Karpas-422 (cell line): ENCODE data around the gene CDC6. TPM values are rescaled to one million over a fixed set of nuclear protein-coding genes. Genes with fewer than 3 reads are reported as not detected.

Source experiments
- DNase-seq: peaks from one replicate; pipeline ENCODE4 v3.0.0-alpha.2; 2015
- H2AFZ ChIP-seq: fragments of 200-600 bp; sonication (generic); 2 replicates; pipeline ENCODE4 v1.6.1; 2014; ENCODE audit warnings: antibody characterized with exemption, low read length, mixed read lengths
- H3K27ac ChIP-seq: fragments of 200-600 bp; sonication (generic); 2 replicates; pipeline ENCODE4 v1.5.1; 2014; ENCODE audit warnings: mild to moderate bottlenecking, low read length, moderate library complexity
- H3K27me3 ChIP-seq: fragments of 200-600 bp; sonication (generic); 2 replicates; pipeline ENCODE4 v1.6.1; 2014; ENCODE audit warnings: low read length, mixed read lengths
- H3K36me3 ChIP-seq: fragments of 200-600 bp; sonication (generic); 2 replicates; pipeline ENCODE4 v1.6.1; 2014; ENCODE audit warnings: low read length, mixed read lengths; ENCODE audit not compliant: insufficient read depth
- H3K4me1 ChIP-seq: fragments of 200-600 bp; sonication (generic); 2 replicates; pipeline ENCODE4 v1.6.1; 2014; ENCODE audit warnings: mild to moderate bottlenecking, low read length, mixed read lengths
- H3K4me2 ChIP-seq: fragments of 200-600 bp; sonication (generic); 2 replicates; pipeline ENCODE4 v1.6.1; 2014; ENCODE audit warnings: low read length, low read depth, mild to moderate bottlenecking; ENCODE audit not compliant: poor library complexity, severe bottlenecking
- H3K4me3 ChIP-seq: fragments of 200-600 bp; sonication (generic); 2 replicates; pipeline ENCODE4 v1.5.1; 2014; ENCODE audit warnings: mild to moderate bottlenecking, antibody characterized with exemption, low read length, mixed read lengths
- H3K79me2 ChIP-seq: fragments of 200-600 bp; sonication (generic); 2 replicates; pipeline ENCODE4 v1.6.1; 2014; ENCODE audit warnings: mild to moderate bottlenecking, low read length, mixed read lengths
- H3K9ac ChIP-seq: fragments of 200-600 bp; sonication (generic); 2 replicates; pipeline ENCODE4 v1.6.0; 2014; ENCODE audit warnings: low read length
- H3K9me2 ChIP-seq: fragments of 200-600 bp; sonication (generic), shearing (Covaris generic); replicated peaks from 2 replicates; pipeline ENCODE4 v1.6.0; 2014; ENCODE audit warnings: mild to moderate bottlenecking, low read length, moderate library complexity; ENCODE audit not compliant: insufficient read depth
- H3K9me3 ChIP-seq: fragments of 300-700, 200-600 bp; sonication (generic); 2 replicates; pipeline ENCODE4 v1.6.1; 2014; ENCODE audit warnings: low read length, mixed read lengths
- H4K20me1 ChIP-seq: fragments of 200-600 bp; sonication (generic); 2 replicates; pipeline ENCODE4 v1.6.1; 2014; ENCODE audit warnings: mild to moderate bottlenecking, antibody characterized with exemption, low read length, low read depth; ENCODE audit not compliant: insufficient read depth
- total RNA-seq: library from RNA; depleted of rRNA; stranded (reverse); fragments of >200 nt; shearing (Covaris generic); gene quantifications from 2 replicates; pipeline ENCODE4 v1.2.3, GENCODE V29; 2014; ENCODE audit warnings: low replicate concordance; rRNA removed

CDC6 gene
- 14.6 and 16.4 TPM in 2 replicates for total RNA-seq

- Histone ChIP-seq H3K9me2 (no peaks in the 10 kb centered on the region), H3K79me2 (peaks cover 35% of the 10 kb centered on the region), H2AFZ (no peak within 1 kb of the TSS), H3K9me3 (no peaks in the 10 kb centered on the region), H3K36me3 (peaks cover 22% of the 10 kb centered on the region), H3K27ac (peak within 1 kb of the TSS; percentile 83), H4K20me1 (no peaks in the 10 kb centered on the region), H3K4me3 (peak within 1 kb of the TSS; percentile 92), H3K9ac (peak within 1 kb of the TSS; percentile 87), H3K4me1 (peaks cover 30% of the 10 kb centered on the region), H3K27me3 (no peaks in the 10 kb centered on the region), H3K4me2 (peak within 1 kb of the TSS; percentile 79)
- DNase-seq: peak; percentile 99
Observed at GRCh38 chr17:40287494-40288369, at the start of gene CDC6. CDC6 (plus strand) TSS chr17:40287879; CDS start chr17:40289421, 1,542 bp downstream.

- no peak overlapping the region for H3K9ac ChIP-seq
- H3K4me3 ChIP-seq: no peak overlapping the region
- no peak overlapping the region for H3K4me2 ChIP-seq
- H3K27me3 ChIP-seq: no peaks in the 10 kb centered on the region
- H4K20me1 ChIP-seq: no peaks in the 10 kb centered on the region
- no peaks in the 10 kb centered on the region for H3K36me3 ChIP-seq
- H3K4me1 ChIP-seq: peaks cover 21% of the 10 kb centered on the region
- H2AFZ ChIP-seq: no peak overlapping the region
- H3K9me2 ChIP-seq: no peaks in the 10 kb centered on the region
- no peak overlapping the region for H3K27ac ChIP-seq
- peaks cover 75% of the 10 kb centered on the region for H3K79me2 ChIP-seq
- no peak for DNase-seq
- no peaks in the 10 kb centered on the region for H3K9me3 ChIP-seq
Observed at GRCh38 chr17:40241252-40241834, 46.3 kb upstream of the CDC6 start.

GRCh38 chr17:40242774-40243173 is 44.9 kb upstream of the CDC6 start:
- Histone ChIP-seq H3K4me3 (no peak overlapping the region), H3K9ac (no peak overlapping the region), H3K4me1 (peaks cover 22% of the 10 kb centered on the region), H3K9me3 (no peaks in the 10 kb centered on the region), H4K20me1 (no peaks in the 10 kb centered on the region), H3K9me2 (no peaks in the 10 kb centered on the region), H3K27ac (no peak overlapping the region), H3K27me3 (no peaks in the 10 kb centered on the region), H3K4me2 (no peak overlapping the region), H3K36me3 (no peaks in the 10 kb centered on the region), H3K79me2 (peaks cover 73% of the 10 kb centered on the region), H2AFZ (no peak overlapping the region)
- DNase-seq: no peak

- peaks cover 29% of the 10 kb centered on the region for H3K4me1 ChIP-seq
- peaks cover 77% of the 10 kb centered on the region for H3K79me2 ChIP-seq
- H3K9me2 ChIP-seq: no peaks in the 10 kb centered on the region
- no peak overlapping the region for H3K4me2 ChIP-seq
- H4K20me1 ChIP-seq: no peaks in the 10 kb centered on the region
- no peak overlapping the region for H3K27ac ChIP-seq
- no peak overlapping the region for H3K9ac ChIP-seq
- H3K36me3 ChIP-seq: no peaks in the 10 kb centered on the region
- no peak overlapping the region for H3K4me3 ChIP-seq
- no peak for DNase-seq
- no peak overlapping the region for H2AFZ ChIP-seq
- H3K9me3 ChIP-seq: no peaks in the 10 kb centered on the region
- H3K27me3 ChIP-seq: no peaks in the 10 kb centered on the region
Observed at GRCh38 chr17:40243761-40244160, 43.9 kb upstream of the CDC6 start.

GRCh38 chr17:40244255-40244654 is 43.4 kb upstream of the CDC6 start:
- Histone ChIP-seq H3K4me2 (no peak overlapping the region), H3K4me3 (no peak overlapping the region), H3K9me2 (no peaks in the 10 kb centered on the region), H2AFZ (no peak overlapping the region), H4K20me1 (no peaks in the 10 kb centered on the region), H3K4me1 (peaks cover 34% of the 10 kb centered on the region), H3K79me2 (peaks cover 81% of the 10 kb centered on the region), H3K27ac (no peak overlapping the region), H3K36me3 (no peaks in the 10 kb centered on the region), H3K9me3 (no peaks in the 10 kb centered on the region), H3K9ac (no peak overlapping the region), H3K27me3 (no peaks in the 10 kb centered on the region)
- no peak for DNase-seq

GRCh38 chr17:40247926-40248495 is 39.7 kb upstream of the CDC6 start:
- Histone ChIP-seq H2AFZ (no peak overlapping the region), H3K9ac (no peak overlapping the region), H3K27ac (no peak overlapping the region; the same call in 1 of the 2 replicates), H3K36me3 (no peaks in the 10 kb centered on the region), H3K4me2 (no peak overlapping the region), H3K4me3 (no peak overlapping the region), H4K20me1 (no peaks in the 10 kb centered on the region), H3K4me1 (peaks cover 15% of the 10 kb centered on the region), H3K27me3 (no peaks in the 10 kb centered on the region), H3K9me3 (no peaks in the 10 kb centered on the region), H3K79me2 (peaks cover 78% of the 10 kb centered on the region), H3K9me2 (no peaks in the 10 kb centered on the region)
- no peak for DNase-seq

GRCh38 chr17:40248507-40248906 is 39.2 kb upstream of the CDC6 start:
- Histone ChIP-seq H3K4me2 (peak overlapping the region; percentile 33), H4K20me1 (no peaks in the 10 kb centered on the region), H3K9me3 (no peaks in the 10 kb centered on the region), H3K9me2 (no peaks in the 10 kb centered on the region), H3K79me2 (peaks cover 77% of the 10 kb centered on the region), H3K27ac (peak overlapping the region; percentile 70), H3K36me3 (no peaks in the 10 kb centered on the region), H3K4me3 (no peak overlapping the region), H2AFZ (no peak overlapping the region), H3K9ac (no peak overlapping the region), H3K27me3 (no peaks in the 10 kb centered on the region), H3K4me1 (peaks cover 14% of the 10 kb centered on the region)
- no peak for DNase-seq

- Histone ChIP-seq H3K36me3 (0 out of 2 replicates have a peak, but pooled peaks cover 4% of the 10 kb centered on the region), H3K9me3 (no peaks in the 10 kb centered on the region), H3K79me2 (peaks cover 68% of the 10 kb centered on the region), H3K4me1 (peaks cover 14% of the 10 kb centered on the region), H3K4me3 (no peak overlapping the region), H3K4me2 (no peak overlapping the region), H2AFZ (no peak overlapping the region), H4K20me1 (no peaks in the 10 kb centered on the region), H3K9me2 (no peaks in the 10 kb centered on the region), H3K9ac (no peak overlapping the region), H3K27me3 (no peaks in the 10 kb centered on the region), H3K27ac (no peak overlapping the region)
- DNase-seq: no peak
Observed at GRCh38 chr17:40251576-40251975, 36.1 kb upstream of the CDC6 start.
